NCI-H2196 (cell line): ENCODE measurements around the gene ACVRL1.

Source experiments
- DNase-seq: peaks from one replicate; lab custom pipeline; 2025; ENCODE audit not compliant: unreplicated experiment; lab: John Stamatoyannopoulos, UW

ACVRL1 gene

DNA sequence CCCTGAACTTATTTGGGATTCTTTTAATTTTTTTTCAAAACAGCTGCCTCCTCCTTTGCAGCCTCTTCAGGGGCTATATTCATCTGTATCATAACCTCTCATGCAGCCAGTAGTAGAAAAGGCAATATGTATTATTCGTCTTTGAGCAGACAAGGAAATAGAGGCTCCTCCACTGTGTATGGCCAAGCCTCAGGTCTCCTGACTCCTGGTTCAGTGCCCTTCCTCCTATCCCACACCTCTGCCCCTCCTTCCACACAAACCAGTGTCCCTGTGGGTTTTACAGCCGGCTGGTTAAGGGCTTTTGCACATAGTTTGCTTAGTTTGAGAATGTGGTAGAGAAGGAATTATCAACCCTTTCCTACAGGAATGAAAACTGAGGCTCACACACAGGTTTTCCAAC lies 8.8 kb upstream of the ACVRL1 start:
- DNase-seq, result no peak

DNA sequence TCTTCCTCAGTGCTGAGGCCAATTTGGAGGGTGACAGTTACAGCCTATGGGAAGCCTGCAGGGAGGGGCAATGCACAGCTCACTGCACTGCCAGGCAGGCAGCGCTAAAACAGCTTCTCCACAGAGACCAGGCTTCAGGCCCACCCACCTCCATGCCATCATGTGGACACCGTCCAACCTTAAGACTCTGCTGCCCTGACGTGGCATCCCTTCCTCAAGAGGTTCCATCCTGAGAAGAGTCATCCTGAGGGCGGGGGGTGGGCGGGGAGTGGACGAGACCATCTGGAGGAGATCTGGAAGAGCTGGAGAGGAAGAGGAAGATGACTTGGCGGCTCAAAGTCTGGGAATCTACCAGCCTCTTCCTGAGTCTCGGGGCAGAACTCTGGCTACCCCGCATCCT lies 8.4 kb upstream of the ACVRL1 start:
- no peak for DNase-seq

DNA sequence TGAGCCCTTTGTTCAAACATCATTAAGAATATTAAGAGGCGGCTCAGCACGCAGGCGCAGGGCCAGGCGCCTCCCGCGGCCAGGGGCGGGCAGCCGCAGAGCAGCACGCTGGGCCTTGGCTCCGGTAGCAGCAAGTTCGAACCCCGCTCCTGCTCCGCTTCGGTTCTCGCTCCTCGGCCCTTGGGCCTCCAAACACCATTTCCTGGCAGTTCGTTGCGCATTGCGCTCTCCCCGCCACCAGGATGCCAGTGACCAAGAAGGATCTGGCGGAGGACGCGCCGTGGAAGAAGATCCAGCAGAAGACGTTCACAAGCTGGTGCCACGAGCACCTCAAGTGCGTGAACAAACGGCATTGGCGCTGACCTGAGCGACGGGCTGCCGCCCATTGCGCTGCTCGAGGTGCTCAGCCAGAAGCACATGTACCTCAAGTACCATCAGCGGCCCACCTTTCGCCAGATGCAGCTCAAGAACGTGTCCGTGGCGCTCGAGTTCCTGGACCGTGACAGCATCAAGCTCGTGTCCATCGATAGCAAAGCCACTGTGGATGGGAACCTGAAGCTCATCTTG lies 6.9 kb upstream of the ACVRL1 start:
- no peak for DNase-seq

DNA sequence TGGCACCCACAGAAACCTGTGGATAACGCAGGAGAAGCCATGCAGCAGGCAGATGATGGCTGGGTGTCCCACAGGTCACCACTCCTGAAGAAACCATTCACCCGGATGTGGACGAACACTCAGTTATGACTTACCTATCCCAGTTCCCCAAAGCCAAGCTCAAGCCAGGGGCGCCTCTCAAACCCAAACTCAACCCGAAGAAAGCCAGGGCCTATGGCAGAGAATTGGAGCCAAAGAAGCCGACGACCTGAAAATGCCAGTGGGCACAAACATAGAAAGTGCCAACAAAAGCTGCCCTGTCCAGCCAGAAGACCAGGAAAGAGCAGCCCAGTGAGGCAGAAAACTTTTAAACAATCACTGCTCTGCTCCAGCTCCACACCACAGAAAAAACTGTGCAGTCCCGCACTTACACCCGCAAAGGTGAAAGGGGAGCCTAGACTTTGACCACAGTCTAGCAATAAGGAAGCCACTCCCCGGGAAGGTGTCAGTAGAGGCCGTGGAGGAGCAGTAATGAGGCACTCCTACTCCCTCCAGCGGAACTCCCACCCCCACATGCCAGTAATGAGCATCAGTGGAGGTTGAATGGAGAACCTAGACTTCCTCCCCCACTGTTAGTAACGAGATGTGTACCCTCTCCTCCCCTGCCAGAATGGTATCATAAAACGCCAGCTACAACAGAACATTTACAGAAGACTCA lies 6.0 kb upstream of the ACVRL1 start:
- no peak for DNase-seq

DNA sequence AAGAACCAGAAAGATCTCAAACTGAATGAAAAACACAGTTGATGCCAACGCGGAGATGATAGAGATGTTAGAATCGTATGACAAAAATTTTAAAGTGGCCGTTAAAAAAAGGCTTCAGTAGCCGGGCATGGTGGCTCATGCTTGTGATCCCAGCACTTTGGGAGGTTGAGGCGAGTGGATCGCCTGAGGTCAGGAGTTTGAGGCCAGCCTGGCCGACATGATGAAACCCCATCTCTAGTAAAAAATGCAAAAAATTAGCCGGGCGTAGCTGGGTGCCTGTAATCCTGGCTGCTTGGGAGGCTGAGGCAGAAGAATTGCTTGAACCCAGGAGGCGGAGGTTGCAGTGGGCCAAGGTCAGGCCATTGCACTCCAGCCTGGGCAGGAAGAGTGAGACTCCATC lies 5.4 kb upstream of the ACVRL1 start:
- DNase-seq, result no peak

DNA sequence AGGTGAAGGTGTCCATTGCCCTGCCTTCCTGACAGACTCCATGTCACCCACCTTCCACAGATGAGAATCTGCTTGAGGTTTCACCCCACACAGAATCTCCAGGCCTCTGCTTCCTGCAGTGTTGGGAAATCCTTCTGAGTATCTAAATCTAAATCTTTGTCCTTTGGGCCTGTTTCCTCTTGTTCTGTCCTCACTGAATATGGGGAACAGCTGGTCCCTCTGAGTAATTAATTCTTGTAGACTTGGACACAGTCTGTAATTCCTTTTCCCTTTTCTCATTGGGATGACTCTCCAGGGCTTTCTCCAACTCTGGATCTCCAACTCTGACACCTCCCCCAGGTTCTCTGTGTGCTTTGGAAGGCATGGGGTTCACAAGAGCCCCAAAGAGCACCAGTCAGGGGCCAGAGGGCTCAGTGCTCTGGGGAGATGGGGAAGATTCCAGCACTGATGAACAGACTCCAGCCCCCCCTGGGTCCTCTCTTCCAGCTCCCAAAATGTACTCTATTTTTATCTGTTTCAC lies 2.3 kb upstream of the ACVRL1 start:
- no peak for DNase-seq

DNA sequence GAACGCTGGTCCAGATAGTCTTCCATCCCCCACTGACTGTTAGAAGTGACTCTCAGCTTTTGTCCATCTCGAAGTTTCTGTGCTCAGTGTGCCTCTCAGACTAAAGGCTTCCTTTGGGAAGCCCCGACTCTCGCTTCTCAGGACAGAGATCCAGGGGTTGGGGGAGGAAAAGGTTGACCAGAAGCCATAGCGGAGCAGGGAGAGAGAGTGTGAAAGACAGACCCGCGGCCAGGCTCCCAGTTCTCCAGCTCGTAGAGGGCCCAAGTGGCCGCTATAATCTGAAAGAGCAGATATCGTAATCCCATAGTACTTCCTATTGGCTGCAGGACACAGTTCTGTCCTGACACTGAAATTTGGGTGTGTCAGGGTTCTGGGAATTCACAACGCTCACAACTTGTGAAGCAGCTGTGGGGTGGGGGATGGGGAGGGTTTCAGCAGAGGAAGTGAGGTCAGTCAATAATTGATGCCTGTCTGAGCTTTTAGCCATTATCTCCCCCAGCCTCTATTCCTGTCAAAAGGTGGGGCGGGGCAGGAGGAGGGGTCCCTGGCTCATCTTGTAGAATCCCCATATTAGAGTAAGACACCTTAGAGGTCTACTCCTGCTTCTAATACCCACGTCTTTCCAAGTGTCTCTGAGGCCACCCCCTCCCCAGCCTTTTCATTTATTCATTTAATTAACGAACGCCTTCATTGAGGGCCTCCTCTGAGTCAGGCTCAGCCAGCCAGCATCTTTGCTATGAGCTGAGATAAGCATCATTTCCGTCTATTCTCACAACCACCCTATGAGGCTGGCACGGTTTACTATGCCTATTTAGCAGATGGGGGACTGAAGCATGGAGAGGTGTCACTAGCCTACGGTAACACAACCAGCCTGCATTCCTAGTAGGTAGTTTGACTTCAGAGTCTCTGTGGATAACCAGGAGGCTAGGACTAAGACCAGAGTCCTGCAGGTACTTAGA lies 1.6 kb upstream of the ACVRL1 start:
- no peak for DNase-seq

DNA sequence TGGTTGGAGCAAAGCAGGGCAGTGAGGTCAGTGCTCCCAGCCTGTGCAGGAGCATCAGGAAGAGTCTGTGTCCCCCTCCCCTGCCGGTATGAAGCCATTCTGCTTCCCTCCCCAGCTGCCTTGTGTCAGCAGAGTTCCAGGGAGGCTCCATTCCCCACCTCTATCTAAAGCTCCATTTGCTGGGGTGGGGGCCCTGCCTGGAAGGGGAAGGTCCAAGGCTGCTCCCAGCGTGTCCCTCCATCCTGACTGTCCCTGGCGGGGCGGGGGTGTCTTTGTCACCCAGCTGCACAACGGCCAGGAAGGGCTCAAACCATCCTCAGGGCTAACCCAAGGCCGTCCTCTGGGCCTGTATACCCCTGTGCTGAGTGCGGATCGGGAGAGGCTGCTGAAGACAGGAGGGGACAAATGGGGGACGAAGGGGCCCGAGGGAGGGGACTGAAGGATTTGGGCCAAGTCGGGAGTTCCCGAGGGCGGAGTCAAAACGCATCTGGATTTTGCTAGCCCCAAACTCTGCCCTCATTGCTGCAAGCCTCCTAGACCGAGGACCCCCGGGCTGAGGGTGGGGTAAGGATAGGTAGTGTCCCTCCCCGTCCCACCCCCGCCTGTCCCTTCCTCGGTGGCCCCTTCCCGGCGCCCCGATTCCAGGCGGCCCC lies 748 bp upstream of the ACVRL1 start:
- no peak for DNase-seq

DNA sequence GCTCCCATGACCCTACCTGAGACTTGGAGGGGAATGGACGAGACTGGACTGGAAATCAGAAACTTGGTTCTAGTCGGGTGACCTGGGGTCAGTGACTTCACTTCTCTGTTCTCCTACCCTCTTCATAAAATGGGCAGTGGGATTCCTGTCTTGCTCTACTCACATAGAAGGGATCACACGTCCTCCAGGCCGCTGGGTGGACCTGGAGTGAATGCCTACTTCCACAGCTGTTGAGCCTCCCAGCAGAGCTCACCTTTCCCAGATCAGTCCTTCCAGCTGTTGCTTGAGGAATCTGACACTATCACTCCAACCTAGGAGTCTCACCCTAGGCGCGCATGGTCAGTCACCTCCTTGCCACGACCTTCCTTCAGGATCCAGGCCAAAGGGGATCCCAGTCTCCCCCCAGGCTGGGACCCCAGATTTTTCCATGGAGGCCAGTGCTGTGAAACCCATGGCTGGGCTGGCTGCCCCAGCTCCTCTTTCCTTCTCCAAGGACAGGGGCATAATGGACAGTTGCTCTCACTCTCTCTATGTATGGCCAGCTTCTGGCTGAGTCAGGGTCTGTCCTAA lies 637 bp downstream of the ACVRL1 start:
- no peak for DNase-seq

DNA sequence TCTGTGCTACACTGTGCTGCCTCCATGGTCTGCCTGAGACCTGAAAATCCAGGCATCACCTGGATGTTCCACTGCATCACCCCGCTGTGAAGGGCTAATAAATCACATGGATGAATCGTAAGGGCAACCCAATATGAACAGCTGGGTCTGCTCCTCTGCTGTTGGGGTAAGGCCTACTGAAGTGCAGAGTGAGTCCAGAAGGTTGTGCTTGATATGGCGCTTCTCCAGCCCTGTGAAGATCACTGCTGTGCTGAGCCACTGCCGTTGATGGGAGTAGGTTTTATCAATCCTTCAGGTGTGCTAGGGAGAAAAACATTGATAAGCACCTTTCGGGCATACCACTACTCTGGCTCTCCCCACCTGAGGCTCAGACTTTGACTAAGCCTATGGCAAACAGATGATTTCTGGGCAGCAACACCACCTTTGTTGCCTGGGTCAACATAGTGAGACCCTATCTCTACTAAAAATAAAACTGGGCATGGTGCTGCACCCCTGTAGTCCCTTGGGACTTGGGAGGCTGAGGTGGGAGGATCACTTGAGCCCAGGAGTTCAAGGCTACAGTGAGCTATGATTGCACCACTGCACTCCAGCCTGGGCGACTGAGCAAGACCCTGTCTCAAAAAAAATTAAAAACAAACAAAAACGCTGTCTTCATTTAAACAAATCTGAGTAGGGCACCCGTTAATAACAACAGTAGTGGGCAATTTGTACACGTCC lies 1.7 kb downstream of the ACVRL1 start:
- no peak for DNase-seq

DNA sequence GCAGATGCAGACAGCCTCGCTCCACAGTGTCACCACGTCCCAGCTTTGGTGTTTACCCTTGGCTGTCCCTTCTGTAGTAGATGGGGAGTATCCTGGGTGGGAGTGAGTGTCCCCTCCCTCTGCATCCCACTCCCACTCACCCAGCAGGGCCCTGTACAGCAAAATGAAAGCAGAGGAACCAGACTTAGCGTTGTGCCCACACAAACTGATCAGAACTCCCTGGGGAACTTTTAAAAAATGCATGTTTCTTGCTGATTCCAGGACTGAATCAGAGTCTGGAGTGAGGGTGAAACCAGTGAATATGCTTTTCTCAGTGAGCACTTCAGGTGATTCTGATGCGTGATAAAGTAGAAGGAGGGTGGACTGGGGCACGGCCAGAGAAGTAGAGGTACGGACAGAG lies 2.9 kb downstream of the ACVRL1 start:
- no peak for DNase-seq

DNA sequence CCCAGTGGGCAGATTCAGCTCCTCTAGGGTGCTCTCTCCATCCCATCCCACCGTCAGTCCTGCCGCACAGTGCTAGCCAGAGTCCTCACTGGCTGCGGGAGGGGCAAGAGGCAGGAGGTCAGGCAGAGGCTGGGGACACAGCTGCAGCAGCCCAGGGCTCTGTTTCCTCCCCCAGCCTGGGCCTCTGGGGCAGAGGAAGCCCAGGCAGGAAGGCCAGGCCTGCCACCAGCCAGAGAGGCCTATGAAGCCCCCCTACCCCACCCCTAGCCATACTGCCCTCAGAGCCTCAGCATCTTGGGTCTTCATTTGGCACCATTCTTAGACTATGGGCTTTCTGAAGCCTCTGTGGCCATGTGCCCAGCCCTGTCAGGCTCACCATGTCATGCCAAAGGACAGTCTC lies 3.4 kb downstream of the ACVRL1 start:
- no peak for DNase-seq

DNA sequence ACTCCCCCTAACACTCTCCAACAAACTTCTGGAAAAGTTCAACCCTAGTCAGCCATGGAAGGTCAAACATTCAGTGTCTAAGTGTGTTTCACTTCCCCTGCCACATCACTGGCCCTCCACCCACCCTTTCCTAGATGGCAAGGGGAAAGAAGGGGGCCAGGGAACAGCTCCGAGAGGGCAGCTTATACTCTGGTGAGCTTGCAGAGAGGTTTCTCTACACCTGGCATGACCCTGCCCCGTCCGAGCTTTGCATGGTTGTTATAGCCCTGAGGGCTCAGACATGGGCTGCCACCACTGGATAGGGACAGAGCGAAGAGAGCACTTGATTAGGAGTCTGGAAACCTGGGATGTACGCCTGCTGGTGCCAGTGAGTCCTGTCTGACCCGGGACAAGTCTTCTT lies 4.0 kb downstream of the ACVRL1 start:
- DNase-seq, result no peak

DNA sequence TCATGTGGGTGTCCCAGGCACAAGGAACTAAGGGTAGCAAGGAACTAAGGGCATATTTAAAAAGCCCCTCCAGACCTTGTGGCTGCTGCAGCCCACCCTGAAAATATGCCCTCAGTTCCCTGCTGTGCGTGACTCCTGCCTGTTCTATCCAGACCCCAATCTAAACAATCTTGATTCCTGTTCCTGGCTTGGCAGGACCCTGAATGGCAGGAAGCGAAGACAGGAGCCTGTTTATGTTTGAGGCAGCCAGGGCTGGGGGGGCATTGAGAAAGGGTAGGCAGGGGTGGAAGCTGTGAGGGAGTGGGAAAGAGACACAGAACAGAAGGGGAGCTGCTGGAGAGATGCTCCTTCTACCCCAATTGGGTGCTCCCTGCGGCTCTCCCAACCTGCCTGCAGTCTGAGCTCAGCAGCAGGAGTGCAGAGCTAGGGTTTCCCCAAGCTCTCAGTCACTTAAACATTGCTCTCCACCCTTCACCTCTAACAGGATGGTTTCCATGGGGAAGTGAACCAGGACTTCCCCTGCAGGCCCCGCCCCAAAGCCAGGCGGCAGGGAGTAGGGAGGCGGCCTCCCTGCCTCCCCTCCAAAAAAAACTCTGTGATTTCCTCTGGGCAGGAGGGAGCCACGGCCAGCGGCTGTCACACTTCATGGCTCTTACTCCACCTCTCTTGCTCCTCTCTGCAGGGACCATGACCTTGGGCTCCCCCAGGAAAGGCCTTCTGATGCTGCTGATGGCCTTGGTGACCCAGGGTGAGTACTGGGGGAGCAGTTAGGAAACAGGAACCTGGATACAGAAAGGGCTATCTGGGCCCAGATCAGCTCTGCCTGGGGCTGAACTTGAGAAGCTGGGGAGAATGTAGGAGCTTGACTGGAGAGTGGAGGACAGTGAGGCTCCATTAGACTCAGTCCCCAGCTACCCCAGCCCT lies 4.7 kb downstream of the ACVRL1 start:
- no peak for DNase-seq

DNA sequence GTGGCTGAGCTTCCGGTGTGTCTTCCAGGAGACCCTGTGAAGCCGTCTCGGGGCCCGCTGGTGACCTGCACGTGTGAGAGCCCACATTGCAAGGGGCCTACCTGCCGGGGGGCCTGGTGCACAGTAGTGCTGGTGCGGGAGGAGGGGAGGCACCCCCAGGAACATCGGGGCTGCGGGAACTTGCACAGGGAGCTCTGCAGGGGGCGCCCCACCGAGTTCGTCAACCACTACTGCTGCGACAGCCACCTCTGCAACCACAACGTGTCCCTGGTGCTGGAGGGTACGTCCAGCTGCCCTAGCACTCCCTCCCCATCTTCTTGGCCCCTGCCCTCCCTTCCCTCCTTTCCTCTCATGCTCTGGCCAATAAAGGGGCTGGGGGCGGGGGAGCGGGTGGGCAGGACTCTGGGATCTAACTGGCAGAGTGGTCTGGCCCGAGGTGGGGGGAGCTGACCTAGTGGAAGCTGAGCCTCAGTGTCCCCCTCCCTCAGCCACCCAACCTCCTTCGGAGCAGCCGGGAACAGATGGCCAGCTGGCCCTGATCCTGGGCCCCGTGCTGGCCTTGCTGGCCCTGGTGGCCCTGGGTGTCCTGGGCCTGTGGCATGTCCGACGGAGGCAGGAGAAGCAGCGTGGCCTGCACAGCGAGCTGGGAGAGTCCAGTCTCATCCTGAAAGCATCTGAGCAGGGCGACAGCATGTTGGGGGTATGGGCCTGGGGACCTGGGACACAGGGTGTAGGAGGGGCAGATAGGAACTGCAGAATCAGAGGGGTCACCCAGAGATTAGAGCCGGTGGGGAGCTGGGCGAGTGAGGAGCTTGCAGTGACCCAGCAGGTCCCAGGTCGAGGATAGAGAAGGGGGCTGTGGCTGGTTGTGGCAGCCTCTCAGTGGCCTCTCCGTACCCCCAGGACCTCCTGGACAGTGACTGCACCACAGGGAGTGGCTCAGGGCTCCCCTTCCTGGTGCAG lies 6.0 kb downstream of the ACVRL1 start:
- DNase-seq, result no peak

DNA sequence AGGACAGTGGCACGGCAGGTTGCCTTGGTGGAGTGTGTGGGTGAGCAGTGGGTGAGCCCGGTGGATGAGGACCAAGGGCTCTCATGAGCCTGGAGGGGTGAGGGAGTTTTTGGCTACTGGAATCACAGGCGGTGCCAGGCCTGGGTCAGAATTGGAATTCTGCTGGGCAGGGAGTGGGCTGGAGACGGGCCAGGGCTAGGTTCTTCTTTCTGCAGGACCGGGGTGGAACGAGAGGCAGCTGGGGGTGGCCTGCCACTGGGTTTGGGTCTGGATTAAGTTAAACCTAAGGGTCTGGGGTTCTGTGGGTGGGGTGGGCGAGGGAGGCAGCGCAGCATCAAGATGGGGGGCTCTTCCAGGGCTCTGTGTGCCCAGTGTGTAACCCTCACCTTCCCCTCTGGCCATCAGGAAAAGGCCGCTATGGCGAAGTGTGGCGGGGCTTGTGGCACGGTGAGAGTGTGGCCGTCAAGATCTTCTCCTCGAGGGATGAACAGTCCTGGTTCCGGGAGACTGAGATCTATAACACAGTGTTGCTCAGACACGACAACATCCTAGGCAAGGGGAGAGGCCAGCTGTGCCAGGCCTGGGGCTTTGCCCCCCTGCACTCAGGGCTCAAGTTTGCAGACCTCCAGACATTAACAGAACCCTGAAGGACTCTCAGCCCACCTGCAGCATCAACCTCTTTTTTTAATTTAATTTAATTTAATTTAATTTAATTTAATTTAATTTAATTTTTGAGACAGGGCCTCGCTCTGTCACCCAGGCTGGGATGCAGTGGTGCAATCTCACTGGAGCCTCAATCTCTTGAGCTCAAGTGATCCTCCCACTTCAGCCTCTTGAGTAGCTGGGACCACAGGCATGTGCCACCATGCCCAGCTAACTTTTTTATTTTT lies 7.0 kb downstream of the ACVRL1 start:
- DNase-seq, result no peak

DNA sequence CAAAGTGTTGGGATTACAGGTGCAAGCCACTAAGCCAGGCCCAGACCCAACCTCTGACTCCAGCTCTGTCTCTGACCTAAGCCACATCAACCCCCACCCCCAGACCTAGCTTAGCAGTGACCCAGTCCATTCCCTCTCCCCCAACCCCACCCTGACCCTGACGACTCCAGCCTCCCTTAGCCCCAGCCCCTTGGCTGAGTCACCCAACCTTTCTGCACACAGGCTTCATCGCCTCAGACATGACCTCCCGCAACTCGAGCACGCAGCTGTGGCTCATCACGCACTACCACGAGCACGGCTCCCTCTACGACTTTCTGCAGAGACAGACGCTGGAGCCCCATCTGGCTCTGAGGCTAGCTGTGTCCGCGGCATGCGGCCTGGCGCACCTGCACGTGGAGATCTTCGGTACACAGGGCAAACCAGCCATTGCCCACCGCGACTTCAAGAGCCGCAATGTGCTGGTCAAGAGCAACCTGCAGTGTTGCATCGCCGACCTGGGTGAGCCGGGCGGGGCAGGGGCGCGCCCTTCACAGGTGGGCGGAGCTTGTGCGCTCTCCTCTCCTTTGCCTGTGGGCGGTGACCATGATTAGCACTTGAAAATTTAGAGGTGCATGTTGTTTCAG lies 7.8 kb downstream of the ACVRL1 start:
- DNase-seq, result no peak
